IPS DF 6.9 (cell line): Measurements from ENCODE around the gene MAP4K5.
A peak's percentile ranks its signal among the peaks of the same experiment; 100 is the strongest.

Source experiments
- DNase-seq: peaks from one replicate; pipeline ENCODE4 v3.0.0-alpha.2; 2013; ENCODE audit warnings: low read depth, low spot score
- H3K27ac ChIP-seq: one replicate; pipeline ENCODE4 v1.5.1; 2013; ENCODE audit warnings: low read length, control low read depth
- H3K27me3 ChIP-seq: 2 replicates; pipeline ENCODE4 v1.6.1; 2013; ENCODE audit warnings: mild to moderate bottlenecking, low read length; ENCODE audit not compliant: control insufficient read depth, insufficient read depth
- H3K36me3 ChIP-seq: 2 replicates; pipeline ENCODE4 v1.6.1; 2013; ENCODE audit warnings: low read length; ENCODE audit not compliant: control insufficient read depth, insufficient read depth
- H3K4me1 ChIP-seq: 2 replicates; pipeline ENCODE4 v1.6.1; 2013; ENCODE audit warnings: low read length; ENCODE audit not compliant: control insufficient read depth, insufficient read depth
- H3K4me3 ChIP-seq: 2 replicates; pipeline ENCODE4 v1.5.1; 2013; ENCODE audit warnings: mild to moderate bottlenecking, low read length
- H3K9me3 ChIP-seq: 2 replicates; pipeline ENCODE4 v1.6.1; 2013; ENCODE audit warnings: low read length, inconsistent platforms; ENCODE audit not compliant: control insufficient read depth, insufficient read depth
- WGBS: extraction: QIAGEN DNeasy Blood & Tissue Kit; methylation state at CpG from one replicate; pipeline ENCODE4 v1.1.7; 2013; ENCODE audit warnings: mixed read lengths, missing lambda C conversion rate; ENCODE audit not compliant: insufficient read length, insufficient coverage; 5-methylcytosine and 5-hydroxymethylcytosine counted together

MAP4K5 gene

DNA sequence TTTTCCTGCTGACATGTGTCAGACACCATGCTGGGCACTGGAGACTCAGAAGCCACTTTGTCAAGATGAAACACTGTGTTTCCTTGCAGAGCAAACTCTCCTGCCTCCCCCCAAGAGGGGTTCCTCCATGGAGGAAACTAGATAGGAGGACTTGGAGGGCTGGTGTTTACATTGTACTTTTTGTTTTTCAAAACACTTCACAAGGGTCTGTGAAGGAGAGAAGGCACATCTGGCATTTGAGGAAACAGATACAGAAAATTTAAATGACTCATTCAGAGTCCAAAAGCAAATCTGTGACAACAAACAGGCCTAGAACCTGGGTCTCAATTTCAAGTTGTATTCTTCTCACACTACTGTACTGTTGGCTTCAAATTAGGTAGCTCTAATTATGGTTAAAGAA is 128.9 kb downstream of the MAP4K5 start:
- Histone ChIP-seq H3K9me3 (no peaks in the 10 kb centered on the region), H3K4me1 (no peaks in the 10 kb centered on the region), H3K27me3 (no peaks in the 10 kb centered on the region), H3K27ac (no peak overlapping the region), H3K4me3 (no peak overlapping the region), H3K36me3 (no peaks in the 10 kb centered on the region)
- DNase-seq, result no peak

DNA sequence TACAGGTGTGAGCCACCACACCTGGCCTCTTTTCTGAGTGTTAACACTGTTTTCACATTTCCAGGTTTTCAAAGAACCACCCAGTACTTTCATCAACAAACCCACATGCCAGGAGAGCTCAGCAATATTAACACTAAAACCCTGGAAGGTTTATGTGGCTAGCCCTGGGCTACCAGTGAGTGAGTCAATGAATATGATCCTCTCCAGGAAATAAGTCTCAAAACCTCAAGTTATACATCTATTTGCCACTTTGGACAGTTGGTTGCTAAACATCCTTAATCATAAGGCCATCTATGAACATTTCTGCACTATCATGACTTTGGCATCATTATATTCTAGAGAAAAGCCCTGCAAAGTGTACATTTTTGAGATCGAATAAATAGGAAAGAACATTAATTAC is 129.4 kb downstream of the MAP4K5 start:
- no peak for DNase-seq

DNA sequence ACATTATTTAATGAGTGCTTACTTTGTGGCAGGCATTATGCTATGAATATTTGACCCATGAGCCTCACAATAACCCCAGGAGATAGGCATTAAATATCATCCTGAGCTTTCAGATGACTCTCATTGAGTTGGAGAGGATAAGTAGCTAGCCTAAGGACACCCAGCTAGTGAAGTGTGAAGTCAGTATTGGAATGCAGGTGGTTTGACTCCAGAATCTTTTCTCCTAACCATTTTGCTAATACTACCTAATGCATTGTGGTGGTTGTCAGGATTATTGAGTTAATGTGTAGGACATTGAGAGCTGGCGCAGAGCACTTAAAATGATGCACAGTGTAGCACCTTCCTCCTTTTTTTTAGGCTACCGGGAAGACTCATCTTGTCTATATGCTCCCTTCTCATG is 131.9 kb downstream of the MAP4K5 start:
- no peak overlapping the region for H3K4me3 ChIP-seq
- DNase-seq, result no peak
- H3K9me3 ChIP-seq, result no peaks in the 10 kb centered on the region
- H3K36me3 ChIP-seq, result no peaks in the 10 kb centered on the region
- H3K27me3 ChIP-seq, result peaks cover 4% of the 10 kb centered on the region
- H3K27ac ChIP-seq, result no peak overlapping the region
- peaks cover 1% of the 10 kb centered on the region; the same call in 1 of the 2 replicates for H3K4me1 ChIP-seq
- WGBS, result no CpG with 5 or more reads among the region's 2 CpGs

More for the DNA sequence above, 129.4 kb downstream of the MAP4K5 start:
- H3K4me3 ChIP-seq, result no peak overlapping the region
- no peaks in the 10 kb centered on the region for H3K9me3 ChIP-seq
- H3K27ac ChIP-seq, result no peak overlapping the region
- no peaks in the 10 kb centered on the region for H3K4me1 ChIP-seq
- H3K27me3 ChIP-seq, result no peaks in the 10 kb centered on the region
- H3K36me3 ChIP-seq, result no peaks in the 10 kb centered on the region
- no CpG with 5 or more reads among the region's 1 CpG for WGBS

DNA sequence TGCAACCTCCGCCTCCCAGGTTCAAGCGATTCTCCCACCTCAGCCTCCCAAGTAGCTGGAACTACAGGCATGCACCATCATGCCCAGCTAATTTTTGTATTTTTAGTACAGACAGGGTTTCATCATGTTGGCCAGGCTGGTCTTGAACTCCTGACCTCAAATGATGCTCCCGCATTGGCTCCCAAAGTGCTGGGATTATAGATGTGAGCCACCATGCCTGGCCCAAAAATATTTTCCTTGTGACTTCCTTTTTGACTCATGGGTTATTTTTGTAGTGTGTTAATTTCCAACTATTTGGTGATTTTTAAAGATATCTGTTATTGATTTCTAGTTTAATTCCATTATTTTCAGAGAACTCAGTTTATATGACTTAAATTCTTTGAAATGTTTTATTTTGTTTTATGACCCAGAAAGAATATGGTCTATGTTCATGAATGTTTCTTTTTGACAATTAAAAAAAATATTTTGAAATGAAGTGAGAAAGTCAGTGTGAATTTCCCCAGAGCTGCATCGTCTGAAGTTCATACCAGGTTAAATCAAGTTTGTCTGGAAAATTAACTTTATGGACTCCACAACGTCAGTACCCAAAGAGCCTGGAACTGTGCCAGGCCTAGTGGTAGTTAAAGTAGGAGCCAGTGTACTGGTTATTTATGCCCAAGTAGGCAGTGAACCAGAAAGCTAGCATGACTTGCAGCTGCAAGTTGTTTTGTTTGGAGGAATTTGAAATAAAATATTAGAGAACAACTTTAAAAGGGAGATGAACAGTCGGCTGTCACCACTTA is 132.9 kb downstream of the MAP4K5 start:
- Histone ChIP-seq H3K27me3 (peaks cover 4% of the 10 kb centered on the region), H3K36me3 (no peaks in the 10 kb centered on the region), H3K9me3 (no peaks in the 10 kb centered on the region), H3K27ac (no peak overlapping the region), H3K4me3 (no peak overlapping the region), H3K4me1 (peaks cover 1% of the 10 kb centered on the region; the same call in 1 of the 2 replicates)
- no peak for DNase-seq
- no CpG with 5 or more reads among the region's 6 CpGs for WGBS

DNA sequence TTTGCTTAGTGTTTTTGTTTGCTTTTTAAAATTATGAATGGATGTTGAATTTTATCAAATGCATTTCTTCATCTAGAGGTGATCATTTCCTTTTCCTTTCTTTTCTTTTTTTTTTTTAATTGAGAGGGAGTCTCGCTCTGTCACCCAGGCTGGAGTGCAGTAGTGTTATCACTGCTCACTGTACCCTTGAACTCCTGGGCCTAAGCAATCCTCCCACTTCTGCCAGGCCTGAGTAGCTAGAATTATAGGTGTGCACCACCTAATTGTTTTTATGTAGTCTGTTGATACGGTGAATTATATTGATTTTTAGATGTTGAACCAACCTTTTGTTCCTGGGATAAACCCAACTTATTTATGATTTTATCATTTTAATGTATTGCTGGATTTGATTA is 134.2 kb downstream of the MAP4K5 start:
- no peaks in the 10 kb centered on the region for H3K9me3 ChIP-seq
- peaks cover 4% of the 10 kb centered on the region for H3K27me3 ChIP-seq
- no peak overlapping the region for H3K27ac ChIP-seq
- no peaks in the 10 kb centered on the region for H3K36me3 ChIP-seq
- no CpG with 5 or more reads among the region's 2 CpGs for WGBS
- H3K4me1 ChIP-seq, result peaks cover 1% of the 10 kb centered on the region; the same call in 1 of the 2 replicates
- no peak overlapping the region for H3K4me3 ChIP-seq
- no peak for DNase-seq

DNA sequence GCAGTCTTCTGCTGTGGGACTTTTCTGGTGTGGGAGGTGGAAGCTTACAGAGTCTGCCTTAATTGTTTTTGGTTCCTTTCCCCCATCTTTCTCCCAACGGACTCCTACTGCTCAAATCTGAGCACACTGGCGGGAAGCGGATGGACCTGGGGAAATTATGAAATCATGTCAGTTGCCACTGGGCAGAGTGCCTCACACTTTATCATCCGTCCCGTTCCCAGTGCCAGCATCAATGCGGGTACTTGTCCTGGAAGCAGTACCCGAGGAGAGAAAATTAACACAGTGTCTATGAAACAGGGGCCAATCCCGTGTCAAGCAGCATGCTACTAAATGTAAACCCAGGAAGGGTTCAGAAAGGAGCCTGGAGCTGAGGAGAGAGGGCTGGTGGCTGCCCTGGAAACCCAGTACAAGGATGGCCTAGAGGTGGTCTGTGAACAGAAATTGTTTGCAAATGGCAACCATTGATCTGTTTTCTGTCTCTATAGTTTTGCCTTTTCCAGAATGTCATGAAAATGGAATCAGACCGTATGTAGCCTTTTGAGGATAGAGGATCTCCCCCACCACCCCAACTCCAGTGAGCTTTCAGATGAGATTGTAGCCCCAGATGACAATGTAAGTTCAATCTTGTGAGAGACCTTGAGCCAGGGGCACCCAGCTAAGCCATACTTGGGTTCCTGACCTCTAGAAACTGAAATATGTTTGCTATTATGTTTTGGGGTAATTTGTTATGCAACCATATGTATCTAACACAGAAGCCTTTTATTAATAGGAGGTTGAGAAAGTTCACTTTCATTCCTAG is 134.8 kb downstream of the MAP4K5 start:
- WGBS, result no CpG with 5 or more reads among the region's 9 CpGs
- Histone ChIP-seq H3K9me3 (no peaks in the 10 kb centered on the region), H3K36me3 (no peaks in the 10 kb centered on the region), H3K27me3 (peaks cover 4% of the 10 kb centered on the region), H3K27ac (no peak overlapping the region), H3K4me3 (peak overlapping the region; percentile 59; the same call in 1 of the 2 replicates), H3K4me1 (peaks cover 1% of the 10 kb centered on the region; the same call in 1 of the 2 replicates)
- DNase-seq, result no peak

DNA sequence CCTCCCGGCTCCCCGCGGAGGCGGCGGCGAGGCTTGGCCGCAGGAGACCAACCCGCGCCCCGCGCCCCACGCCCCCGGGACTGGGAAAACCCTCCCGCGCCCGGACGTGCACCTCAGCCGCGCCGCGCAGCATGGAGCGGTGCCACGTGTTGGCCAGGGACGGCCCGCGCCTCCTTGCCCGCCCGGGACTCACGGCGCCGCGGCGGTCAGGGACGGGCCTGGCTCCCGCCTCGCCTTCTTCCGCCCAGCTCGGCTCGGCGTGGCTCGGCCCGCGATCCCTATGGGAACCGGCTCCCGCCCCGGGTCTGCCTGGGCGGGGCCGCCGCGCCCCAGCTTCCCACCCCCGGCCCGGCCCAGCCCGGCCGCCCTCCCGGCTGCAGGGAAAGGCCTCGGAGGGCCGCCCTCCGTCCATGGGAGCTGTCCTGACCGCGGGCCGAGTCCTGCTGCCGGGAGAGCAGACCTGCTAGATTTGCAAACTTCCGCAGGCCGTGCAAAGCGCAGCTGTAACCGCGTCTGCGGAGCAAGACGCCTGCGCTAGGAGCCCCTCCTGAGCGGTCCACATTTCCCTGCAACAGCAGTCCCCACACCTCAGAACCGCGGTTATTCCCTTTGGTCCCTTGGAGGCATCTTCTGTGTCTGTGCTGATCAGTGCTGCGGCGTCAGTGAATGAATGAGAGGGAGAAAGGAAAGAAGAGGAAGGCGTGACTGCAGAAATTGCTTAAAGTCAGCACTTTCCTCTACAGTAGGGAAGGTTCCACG is 135.6 kb downstream of the MAP4K5 start, which contains the start of gene CDKL1:
Gene CDKL1, minus strand, starts transcription at position 251 of the 759 bp plus-strand sequence. CDS start 1,013 bp downstream, outside the sequence.
- Histone ChIP-seq H3K36me3 (no peaks in the 10 kb centered on the region), H3K27me3 (peaks cover 4% of the 10 kb centered on the region), H3K9me3 (no peaks in the 10 kb centered on the region), H3K4me1 (peaks cover 1% of the 10 kb centered on the region; the same call in 1 of the 2 replicates), H3K27ac (no peak within 1 kb of the TSS), H3K4me3 (peak within 1 kb of the TSS; percentile 59; the same call in 1 of the 2 replicates)
- peak; percentile 47 for DNase-seq
- WGBS, result no CpG with 5 or more reads among the region's 77 CpGs

DNA sequence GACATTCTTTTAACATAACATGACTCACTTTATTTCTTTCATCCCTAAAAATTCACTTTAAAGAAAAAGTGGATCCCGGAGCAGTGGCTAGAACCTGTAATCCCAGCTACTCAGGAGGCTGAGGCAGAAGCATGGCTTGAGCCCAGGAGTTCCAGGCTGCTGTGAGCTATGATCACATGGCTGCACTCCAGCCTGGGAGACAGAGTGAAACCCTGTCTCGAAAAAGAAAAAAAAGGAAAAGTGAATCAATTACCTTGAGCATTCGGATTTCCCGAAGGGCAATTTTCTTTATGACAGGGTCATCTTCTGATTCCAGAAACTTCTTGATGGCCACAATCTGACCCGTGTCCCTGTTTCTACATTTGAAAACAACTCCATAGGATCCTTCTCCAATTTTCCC is 136.9 kb downstream of the MAP4K5 start:
- Histone ChIP-seq H3K4me3 (no peak overlapping the region), H3K9me3 (no peaks in the 10 kb centered on the region), H3K27ac (no peak overlapping the region), H3K4me1 (peaks cover 1% of the 10 kb centered on the region; the same call in 1 of the 2 replicates), H3K27me3 (peaks cover 4% of the 10 kb centered on the region), H3K36me3 (no peaks in the 10 kb centered on the region)
- no CpG with 5 or more reads among the region's 5 CpGs for WGBS
- no peak for DNase-seq

DNA sequence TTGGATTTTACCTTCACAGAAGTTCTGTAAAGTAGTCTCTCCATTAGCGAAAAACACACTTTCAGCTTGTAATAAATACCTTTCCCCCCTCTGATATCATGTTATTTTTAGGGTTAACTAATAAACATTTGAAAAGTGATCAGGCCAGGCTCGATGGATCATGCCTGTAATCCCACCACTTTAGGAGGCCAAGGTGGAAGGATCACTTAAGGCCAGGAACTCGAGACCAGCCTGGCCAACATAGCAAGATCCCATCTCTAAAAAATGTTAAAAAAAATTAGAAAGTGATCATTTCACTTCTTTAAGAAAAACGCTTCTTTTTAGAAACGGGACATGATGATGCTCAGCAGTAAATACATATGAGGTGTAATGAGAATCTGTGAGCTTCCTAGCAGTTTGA is 137.7 kb downstream of the MAP4K5 start:
- Histone ChIP-seq H3K4me3 (no peak overlapping the region), H3K9me3 (no peaks in the 10 kb centered on the region), H3K27me3 (peaks cover 4% of the 10 kb centered on the region), H3K4me1 (peaks cover 1% of the 10 kb centered on the region; the same call in 1 of the 2 replicates), H3K27ac (no peak overlapping the region), H3K36me3 (no peaks in the 10 kb centered on the region)
- WGBS, result no CpG with 5 or more reads among the region's 5 CpGs
- DNase-seq, result no peak
